B cell (primary cell): ENCODE results near the gene ZFR2. TPM values are rescaled to one million over a fixed set of nuclear protein-coding genes. Genes with fewer than 3 reads are reported as not detected.

Experiments
- ATAC-seq: fragments of 200-7000 bp; cut with Tn5 transposase; one replicate; pipeline ENCODE4 v1.10.0; 2021; ENCODE audit warnings: low read depth, mild to moderate bottlenecking, moderate number of reproducible peaks, moderate library complexity
- CTCF ChIA-PET: fragments of 350-600 bp; sonication (Branson Sonifier 250); formaldehyde crosslinking; loops from one replicate; lab custom pipeline; 2021; ENCODE audit warnings: antibody characterized with exemption, inconsistent platforms; lab: Charles Lee
- POLR2A ChIA-PET: fragments of 350-600 bp; sonication (Branson Sonifier 250); formaldehyde crosslinking; loops from one replicate; lab custom pipeline; 2021; ENCODE audit warnings: antibody characterized with exemption; lab: Charles Lee
- DNase-seq: peaks from one replicate; pipeline ENCODE4 v3.0.0; 2013
- H2AFZ ChIP-seq: 2 replicates; pipeline ENCODE4 v1.6.1; 2012; ENCODE audit warnings: mild to moderate bottlenecking, low read depth, low read length; ENCODE audit not compliant: insufficient read depth, poor library complexity, severe bottlenecking
- H3K27ac ChIP-seq, 2 donors: 1 replicate in 1 of 2; 2 replicates in 1 of 2; pipeline ENCODE4 v1.5.1; 2012 to 2013; ENCODE audit warnings: low read length in 2 of 2, mild to moderate bottlenecking in 2 of 2, moderate library complexity in 1 of 2
- H3K27me3 ChIP-seq, 4 experiments: fragments of 200-600 bp in 1 of 4; sonication (generic) in 1 of 4; replicated peaks in 1 of 4; 1 replicate in 2 of 4; 2 replicates in 2 of 4; pipeline versions ENCODE4 v1.6.1 to v1.7.0; 2013 to 2016; ENCODE audit warnings: low read length in 3 of 4, mild to moderate bottlenecking in 2 of 4, mixed read lengths in 1 of 4, moderate library complexity in 1 of 4; ENCODE audit not compliant: insufficient read depth in 4 of 4, control insufficient read depth in 3 of 4; ENCODE audit errors: control extremely low read depth in 1 of 4
- H3K36me3 ChIP-seq, 2 experiments: replicated peaks in 1 of 2; 1 replicate in 1 of 2; 2 replicates in 1 of 2; pipeline versions ENCODE4 v1.6.1 to v1.7.1; 2013; ENCODE audit warnings: low read length in 1 of 2; ENCODE audit not compliant: insufficient read depth in 2 of 2, control insufficient read depth in 1 of 2; ENCODE audit errors: control extremely low read depth in 1 of 2, extremely low read depth in 1 of 2
- H3K4me1 ChIP-seq, 2 donors: fragments of 200-600 bp in 1 of 2; sonication (generic) in 1 of 2; 1 replicate in 1 of 2; 2 replicates in 1 of 2; pipeline versions ENCODE4 v1.5.1 to v1.6.1; 2013 to 2017; ENCODE audit warnings: low read length in 2 of 2; ENCODE audit not compliant: control insufficient read depth in 2 of 2, insufficient read depth in 2 of 2
- H3K4me2 ChIP-seq: replicated peaks from 2 replicates; pipeline ENCODE3; 2012; ENCODE audit warnings: mild to moderate bottlenecking, low read depth, low read length; ENCODE audit not compliant: poor library complexity, severe bottlenecking
- H3K4me3 ChIP-seq, 5 experiments: fragments of 200-600 bp in 1 of 5; sonication (generic) in 1 of 5; 1 replicate in 3 of 5; 2 replicates in 2 of 5; pipeline versions ENCODE4 v1.5.1 to v1.7.0; 2011 to 2016; ENCODE audit warnings: low read length in 4 of 5, mild to moderate bottlenecking in 4 of 5, low read depth in 2 of 5, control low read depth in 1 of 5, moderate library complexity in 1 of 5; ENCODE audit not compliant: insufficient read depth in 1 of 5; ENCODE audit errors: control extremely low read depth in 1 of 5, extremely low read depth in 1 of 5
- H3K79me2 ChIP-seq: fragments of 200-600 bp; sonication (generic); one replicate; pipeline ENCODE4 v1.6.0; 2016; ENCODE audit warnings: low read length; ENCODE audit not compliant: control insufficient read depth, insufficient read depth
- H3K9ac ChIP-seq: fragments of 200-600 bp; sonication (generic); 2 replicates; pipeline ENCODE4 v1.6.1; 2017; ENCODE audit warnings: mild to moderate bottlenecking, low read length, moderate library complexity
- H3K9me3 ChIP-seq, 3 donors: one replicate each; pipeline versions ENCODE4 v1.6.1 to v1.7.1; 2013; ENCODE audit warnings: low read length in 2 of 3; ENCODE audit not compliant: control insufficient read depth in 2 of 3, insufficient read depth in 1 of 3; ENCODE audit errors: control extremely low read depth in 1 of 3
- H4K20me1 ChIP-seq: 2 replicates; pipeline ENCODE4 v1.6.0; 2012; ENCODE audit warnings: mild to moderate bottlenecking, low read length; ENCODE audit not compliant: insufficient read depth, control insufficient read depth, poor library complexity, severe bottlenecking
- H3K27ac Mint-ChIP-seq: one replicate; pipeline ENCODE4 v1.8.0; 2021; ENCODE audit warnings: mixed read lengths
- H3K27me3 Mint-ChIP-seq: one replicate; pipeline ENCODE4 v1.8.0; 2021; ENCODE audit warnings: mixed read lengths
- H3K4me1 Mint-ChIP-seq: one replicate; pipeline ENCODE4 v1.8.0; 2021; ENCODE audit warnings: mixed read lengths
- H3K4me3 Mint-ChIP-seq: one replicate; pipeline ENCODE4 v1.8.0; 2021; ENCODE audit warnings: mixed read lengths
- H3K9me3 Mint-ChIP-seq: one replicate; pipeline ENCODE4 v1.8.0; 2022; ENCODE audit warnings: mixed read lengths; ENCODE audit not compliant: insufficient read depth
- CTCF ChIP-seq: fragments of 200-600 bp; IDR thresholded peaks from one replicate; pipeline ENCODE4 v1.8.0; 2022; ENCODE audit warnings: antibody characterized with exemption, mild to moderate bottlenecking
- EZH2 ChIP-seq: IDR thresholded peaks from 2 replicates; pipeline ENCODE4 v1.6.1; 2012; ENCODE audit warnings: borderline replicate concordance, low read depth, mild to moderate bottlenecking, moderate library complexity, low read length; ENCODE audit not compliant: insufficient read depth, poor library complexity, severe bottlenecking
- WGBS: methylation state at CpG from one replicate; pipeline ENCODE4 v1.1.5; 2013; ENCODE audit warnings: missing lambda C conversion rate; ENCODE audit not compliant: insufficient coverage; 5-methylcytosine and 5-hydroxymethylcytosine counted together
- intact Hi-C: fragments of 100-400 bp; cut with micrococcal nuclease; formaldehyde crosslinking; loops from one replicate; pipeline ENCODE4 v1.10.0; 2022
- polyA plus RNA-seq: library from polyadenylated mRNA; depleted of rRNA; stranded (reverse); fragments of >200 nt; gene quantifications from 2 replicates; pipeline ENCODE4 v1.2.3, GENCODE V29; 2012
- total RNA-seq, 2 donors: library from RNA; stranded (reverse); fragments of 120-200 nt in 1 of 2; gene quantifications; 1 replicate in 1 of 2; 2 replicates in 1 of 2; pipeline versions ENCODE4 v1.2.3 to v1.2.4, GENCODE V29; 2013 to 2022

The ZFR2 gene
- total and polyA plus RNA-seq, 2 donors (not counting 1 experiment from before 2014, with no cell fraction given) = 0.36 to 0.39 TPM

GRCh38 chr19:3808420-3809143 lies 60.3 kb downstream of the ZFR2 start:
- no peak for ATAC-seq
- Histone ChIP-seq H3K79me2 (no peaks in the 10 kb centered on the region), H3K4me3 (no peak overlapping the region), H3K9me3 (peaks cover 0 to 44% (median 0%) of the 10 kb centered on the region in 3 donors), H4K20me1 (no peaks in the 10 kb centered on the region), H3K27ac (no peak overlapping the region), H3K27me3 (no peaks in the 10 kb centered on the region), H3K4me1 (peaks cover 40 to 56% of the 10 kb centered on the region in 2 donors), H3K4me2 (no peak overlapping the region), H3K36me3 (no peaks in the 10 kb centered on the region), H3K9ac (no peak overlapping the region), H2AFZ (no peak overlapping the region)
- H3K27me3 Mint-ChIP-seq = peaks cover 3% of the 10 kb centered on the region
- no peak for DNase-seq
- POLR2A ChIA-PET = no interaction called here
- intact Hi-C loops = no loop called here
- peaks cover 49% of the 10 kb centered on the region for H3K4me1 Mint-ChIP-seq
- TF ChIP-seq CTCF = no peak
- no peak for TF ChIP-seq EZH2
- H3K27ac Mint-ChIP-seq = no peak overlapping the region
- CTCF ChIA-PET = no interaction called here
- H3K9me3 Mint-ChIP-seq = peaks cover 4% of the 10 kb centered on the region
- WGBS = 93% methylated on average over 29 of the region's 33 CpGs
- no peak overlapping the region for H3K4me3 Mint-ChIP-seq

- Histone ChIP-seq H3K36me3 (no peaks in the 10 kb centered on the region), H3K9me3 (peaks cover 0 to 44% (median 0%) of the 10 kb centered on the region in 3 donors), H3K4me1 (peaks cover 32 to 48% of the 10 kb centered on the region in 2 donors), H2AFZ (no peak overlapping the region), H3K27me3 (no peaks in the 10 kb centered on the region), H3K4me2 (no peak overlapping the region), H3K9ac (no peak overlapping the region), H3K27ac (no peak overlapping the region), H3K4me3 (no peak overlapping the region), H3K79me2 (no peaks in the 10 kb centered on the region), H4K20me1 (no peaks in the 10 kb centered on the region)
- ChIA-PET POLR2A (no interaction called here), CTCF (no interaction called here)
- DNase-seq (no peak), ATAC-seq (no peak)
- H3K27me3 Mint-ChIP-seq = peaks cover 3% of the 10 kb centered on the region
- H3K9me3 Mint-ChIP-seq = peaks cover 4% of the 10 kb centered on the region
- WGBS = 98% methylated on average over 35 of the region's 35 CpGs
- no peak overlapping the region for H3K27ac Mint-ChIP-seq
- H3K4me3 Mint-ChIP-seq = no peak overlapping the region
- intact Hi-C loops = no loop called here
- TF ChIP-seq EZH2 (no peak), CTCF (no peak)
- peaks cover 43% of the 10 kb centered on the region for H3K4me1 Mint-ChIP-seq
These were observed 61.1 kb downstream of the ZFR2 start for GRCh38 chr19:3807574-3808354.
